Measurements from ENCODE around the gene GPR162.
"Not testable (repeated sequence)": the region's sequence is repeated elsewhere in the genome, so short reads cannot be mapped to it uniquely, and the experiment has no call there.

The GPR162 gene

GRCh38 chr12:6854036-6854435 is 32.4 kb downstream of the GPR162 start:
- no peak for DNase-seq (ENCODE audit: low spot score)

- DNase-seq (ENCODE audit: low spot score), result no peak
Observed at GRCh38 chr12:6855322-6855721, 33.7 kb downstream of the GPR162 start.

- DNase-seq (ENCODE audit: low spot score), result no peak
Observed at GRCh38 chr12:6858799-6859198, 37.2 kb downstream of the GPR162 start.

- DNase-seq (ENCODE audit: low spot score), result no peak
Observed at GRCh38 chr12:6860116-6860515, 38.5 kb downstream of the GPR162 start.

GRCh38 chr12:6860942-6861341 is 39.3 kb downstream of the GPR162 start:
- no peak for DNase-seq (ENCODE audit: low spot score)

- no peak for DNase-seq (ENCODE audit: low spot score)
Observed at GRCh38 chr12:6861391-6861790, 39.8 kb downstream of the GPR162 start.

GRCh38 chr12:6863033-6863432 is 41.4 kb downstream of the GPR162 start:
- no peak for DNase-seq (ENCODE audit: low spot score)

- no peak for DNase-seq (ENCODE audit: low spot score)
Observed at GRCh38 chr12:6863586-6864321, 42.1 kb downstream of the GPR162 start.

- DNase-seq (ENCODE audit: low spot score), result not testable (repeated sequence)
Observed at GRCh38 chr12:6865307-6865706, 43.7 kb downstream of the GPR162 start.

GRCh38 chr12:6866163-6866919 is 44.7 kb downstream of the GPR162 start:
- DNase-seq (ENCODE audit: low spot score), result no peak

GRCh38 chr12:6866920-6867412 is 45.3 kb downstream of the GPR162 start:
- DNase-seq (ENCODE audit: low spot score), result no peak

- DNase-seq (ENCODE audit: low spot score), result peak; percentile 88
Observed at GRCh38 chr12:6867413-6868210, 46.0 kb downstream of the GPR162 start, which contains the start of gene TPI1. Gene TPI1, plus strand, starts transcription at chr12:6867531. Its CDS starts 36 bp downstream, at chr12:6867567.

- no peak for DNase-seq (ENCODE audit: low spot score)
Observed at GRCh38 chr12:6868211-6869048, 46.8 kb downstream of the GPR162 start.

- peak; percentile 84 for DNase-seq (ENCODE audit: low spot score)
Observed at GRCh38 chr12:6869049-6870021, 47.7 kb downstream of the GPR162 start.

- DNase-seq (ENCODE audit: low spot score), result not testable (repeated sequence)
Observed at GRCh38 chr12:6870304-6870703, 48.7 kb downstream of the GPR162 start.

GRCh38 chr12:6871052-6871957 is 49.7 kb downstream of the GPR162 start:
- DNase-seq (ENCODE audit: low spot score), result peak; percentile 82

- peak; percentile 81 for DNase-seq (ENCODE audit: low spot score)
Observed at GRCh38 chr12:6872073-6873048, 50.7 kb downstream of the GPR162 start.

All from kidney tubule cell (primary cell).